GM10847 (cell line): ENCODE data around the gene PER3.

ENCODE experiments used
- POLR2A ChIP-seq: IDR thresholded peaks from 2 replicates; pipeline ENCODE4 v1.6.1; 2011; ENCODE audit not compliant: insufficient read length; ENCODE audit errors: extremely low read depth

Gene PER3

GRCh38 chr1:7809742-7810141 is 25.7 kb downstream of the PER3 start:
- no peak for TF ChIP-seq POLR2A

DNA sequence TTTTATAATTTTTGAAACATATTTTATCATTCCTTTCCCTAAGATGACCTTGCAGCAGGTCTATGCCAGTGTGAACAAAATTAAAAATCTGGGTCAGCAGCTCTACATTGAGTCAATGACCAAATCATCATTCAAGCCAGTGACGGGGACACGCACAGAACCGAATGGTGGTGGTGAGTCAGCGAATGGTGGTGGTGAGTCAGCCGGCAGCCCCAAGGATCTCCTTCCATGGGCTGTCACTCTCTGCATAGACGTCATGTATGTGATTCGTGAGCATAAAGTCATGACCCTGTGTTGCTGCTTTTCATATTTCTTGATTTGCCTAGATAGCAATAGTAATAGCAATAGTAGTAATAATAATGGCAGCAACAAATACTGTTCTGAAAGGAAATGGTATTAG is 26.3 kb downstream of the PER3 start:
- no peak for TF ChIP-seq POLR2A

DNA sequence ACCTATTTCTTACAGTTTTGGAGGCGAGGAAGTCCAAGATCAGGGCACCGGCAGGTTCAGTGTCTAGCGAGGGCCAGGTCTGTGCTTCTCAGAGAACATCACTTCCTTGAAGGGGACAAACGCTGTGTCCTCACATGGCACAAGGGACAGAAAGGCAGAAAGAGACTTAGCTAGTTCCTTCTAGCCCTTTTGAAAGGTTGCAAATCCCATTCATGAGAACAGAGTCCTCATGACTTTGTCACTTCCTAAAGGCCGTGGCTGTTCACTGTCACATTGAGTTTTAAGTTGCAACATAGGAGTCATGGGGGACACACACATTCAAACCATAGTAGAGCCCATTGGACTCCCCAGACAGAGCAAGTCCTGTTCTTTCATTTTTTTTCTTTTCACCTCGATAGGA is 27.4 kb downstream of the PER3 start:
- no peak for TF ChIP-seq POLR2A

DNA sequence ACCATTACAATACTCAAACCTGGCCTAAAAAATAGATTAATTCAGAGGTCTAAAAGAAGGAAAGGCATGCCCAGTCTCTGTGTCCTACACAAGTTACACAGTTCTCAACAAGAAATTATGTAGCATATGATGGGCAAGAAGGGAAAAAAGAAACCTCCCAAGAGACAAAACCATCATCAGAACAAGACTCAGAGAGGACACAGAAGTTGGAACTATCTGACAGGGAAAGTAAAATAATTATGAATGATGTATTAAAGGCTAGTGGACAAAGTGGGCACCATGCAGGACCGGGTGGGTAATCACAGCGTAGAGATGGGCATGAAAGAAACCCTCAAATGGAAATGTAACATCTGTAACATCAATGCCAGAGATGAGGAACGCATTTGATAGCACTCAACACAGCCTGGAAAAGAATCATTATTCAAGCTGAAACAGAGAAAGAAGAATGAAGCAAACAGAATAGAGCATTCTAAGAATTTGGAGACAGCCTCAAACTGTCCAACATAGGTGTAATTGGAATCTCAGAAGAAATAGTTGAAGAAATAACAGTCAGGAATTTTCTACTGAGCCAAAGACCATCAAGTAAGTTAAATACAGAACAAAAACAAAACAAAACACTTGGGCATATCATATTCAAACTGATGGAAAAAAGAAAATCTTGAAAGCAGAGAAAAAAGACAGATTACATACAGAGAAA is 29.7 kb downstream of the PER3 start:
- TF ChIP-seq POLR2A: no peak

DNA sequence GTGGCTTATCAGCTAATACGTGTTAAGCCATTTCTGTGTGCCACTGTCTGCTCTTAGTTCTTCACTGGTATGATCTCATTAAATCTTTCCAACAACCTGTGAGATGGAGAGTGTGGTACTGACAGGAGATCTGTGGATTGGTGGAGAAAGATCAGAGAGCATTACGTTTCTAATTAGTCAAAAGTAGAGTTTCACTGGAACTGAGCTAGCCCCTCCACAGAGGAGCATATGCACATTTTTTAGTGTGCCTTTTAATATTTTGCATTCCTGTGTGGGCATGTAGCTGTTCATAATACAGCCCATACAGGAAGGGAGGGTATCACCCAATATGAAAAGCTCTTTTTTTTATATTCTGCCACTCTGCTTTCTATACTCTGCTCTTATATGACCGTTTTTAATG is 37.2 kb downstream of the PER3 start:
- no peak for TF ChIP-seq POLR2A

GRCh38 chr1:7824701-7825100 is 40.6 kb downstream of the PER3 start:
- TF ChIP-seq POLR2A: no peak

- TF ChIP-seq POLR2A: no peak
These were observed 42.3 kb downstream of the PER3 start for GRCh38 chr1:7826363-7826762.

DNA sequence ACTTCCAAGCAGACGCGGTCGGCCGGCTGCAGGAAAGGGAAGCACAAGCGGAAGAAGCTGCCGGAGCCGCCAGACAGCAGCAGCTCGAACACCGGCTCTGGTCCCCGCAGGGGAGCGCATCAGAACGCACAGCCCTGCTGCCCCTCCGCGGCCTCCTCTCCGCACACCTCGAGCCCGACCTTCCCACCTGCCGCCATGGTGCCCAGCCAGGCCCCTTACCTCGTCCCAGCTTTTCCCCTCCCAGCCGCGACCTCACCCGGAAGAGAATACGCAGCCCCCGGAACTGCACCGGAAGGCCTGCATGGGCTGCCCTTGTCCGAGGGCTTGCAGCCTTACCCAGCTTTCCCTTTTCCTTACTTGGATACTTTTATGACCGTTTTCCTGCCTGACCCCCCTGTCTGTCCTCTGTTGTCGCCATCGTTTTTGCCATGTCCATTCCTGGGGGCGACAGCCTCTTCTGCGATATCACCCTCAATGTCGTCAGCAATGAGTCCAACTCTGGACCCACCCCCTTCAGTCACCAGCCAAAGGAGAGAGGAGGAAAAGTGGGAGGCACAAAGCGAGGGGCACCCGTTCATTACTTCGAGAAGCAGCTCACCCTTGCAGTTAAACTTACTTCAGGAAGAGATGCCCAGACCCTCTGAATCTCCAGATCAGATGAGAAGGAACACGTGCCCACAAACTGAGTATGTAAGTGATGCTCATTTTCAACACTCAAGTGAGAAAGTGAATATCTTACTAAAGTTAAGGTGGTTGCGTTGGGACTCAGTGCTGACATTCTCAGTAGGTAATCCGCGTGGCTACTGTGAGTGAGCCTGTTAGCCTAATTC is 43.2 kb downstream of the PER3 start:
- TF ChIP-seq POLR2A: no peak

DNA sequence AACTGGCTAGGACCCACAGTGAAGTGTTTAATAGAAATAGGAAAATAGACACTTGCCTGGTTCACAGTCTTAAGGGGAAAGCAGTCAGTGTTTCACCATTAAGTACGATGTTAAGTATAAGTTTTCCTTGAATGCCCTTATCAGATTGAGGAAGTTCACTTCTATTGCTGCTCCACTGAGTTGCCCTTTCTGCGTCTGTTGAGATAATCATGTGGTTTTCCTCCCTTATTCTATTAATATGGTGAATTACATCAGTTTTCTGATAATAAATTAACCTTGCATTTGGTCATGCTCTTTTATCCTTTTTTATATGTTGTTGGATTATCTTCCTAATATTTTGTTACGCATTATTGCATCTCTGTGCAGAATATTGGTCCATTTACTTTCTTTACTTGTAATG is 47.4 kb downstream of the PER3 start:
- TF ChIP-seq POLR2A: no peak

GRCh38 chr1:7833035-7833434 is 48.9 kb downstream of the PER3 start:
- TF ChIP-seq POLR2A: no peak

DNA sequence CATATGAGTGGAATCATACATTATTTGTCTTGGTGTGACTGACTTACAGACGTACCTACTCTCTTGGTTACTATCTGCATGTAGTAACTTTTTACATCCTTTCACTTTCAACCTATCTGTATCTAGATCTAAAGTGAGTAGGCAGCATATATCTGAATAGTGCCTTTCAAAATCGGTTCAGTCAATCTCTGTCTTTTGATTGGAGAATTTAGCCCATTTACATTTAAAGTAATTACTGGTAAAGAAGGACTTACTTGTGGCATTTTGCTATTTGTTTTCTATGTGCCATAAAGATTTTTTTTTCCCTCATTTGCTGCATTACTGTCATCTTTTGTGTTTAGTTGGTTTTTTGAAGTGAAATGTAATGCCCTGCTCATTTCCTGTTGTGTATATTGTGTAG is 54.6 kb downstream of the PER3 start:
- TF ChIP-seq POLR2A: no peak

- TF ChIP-seq POLR2A: no peak
These were observed 55.4 kb downstream of the PER3 start for GRCh38 chr1:7839526-7839925.

DNA sequence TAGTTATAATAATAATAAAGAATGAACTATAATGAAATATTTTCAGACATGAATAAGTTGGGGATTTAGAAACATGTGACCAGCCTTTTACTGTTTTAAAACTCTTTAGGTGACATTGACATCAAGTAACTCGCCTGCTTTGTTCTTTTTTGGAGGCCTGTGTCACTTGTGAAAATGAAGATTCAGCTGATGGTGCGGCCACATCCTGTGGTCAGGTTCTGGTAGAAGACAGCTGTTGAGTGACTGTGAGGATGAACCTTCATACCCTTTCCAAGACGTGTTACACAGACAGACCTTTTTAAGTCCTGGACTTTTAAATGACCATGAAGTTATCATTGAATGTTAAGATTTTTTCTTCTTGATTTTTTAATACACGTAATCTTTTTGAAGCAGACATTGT is 58.4 kb downstream of the PER3 start:
- no peak for TF ChIP-seq POLR2A

DNA sequence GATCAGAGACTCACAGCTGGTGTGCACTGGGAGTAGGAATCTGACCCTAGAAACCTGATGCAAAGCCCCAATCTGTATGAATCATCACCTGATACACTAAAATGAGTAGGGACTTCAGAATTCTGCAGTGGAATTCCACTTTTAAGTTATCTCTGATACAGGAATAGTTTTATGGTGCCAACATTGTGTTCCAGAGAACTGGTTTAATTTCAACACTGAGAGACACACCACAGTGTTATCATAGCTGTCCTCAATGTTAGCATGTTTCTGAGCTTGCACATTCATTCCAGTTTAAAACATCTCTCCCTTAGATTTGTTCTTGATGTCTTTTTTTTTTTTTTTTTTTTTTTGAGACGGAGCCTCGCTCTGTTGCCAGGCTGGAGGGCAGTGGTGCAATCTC is 61.7 kb downstream of the PER3 start:
- TF ChIP-seq POLR2A: no peak

DNA sequence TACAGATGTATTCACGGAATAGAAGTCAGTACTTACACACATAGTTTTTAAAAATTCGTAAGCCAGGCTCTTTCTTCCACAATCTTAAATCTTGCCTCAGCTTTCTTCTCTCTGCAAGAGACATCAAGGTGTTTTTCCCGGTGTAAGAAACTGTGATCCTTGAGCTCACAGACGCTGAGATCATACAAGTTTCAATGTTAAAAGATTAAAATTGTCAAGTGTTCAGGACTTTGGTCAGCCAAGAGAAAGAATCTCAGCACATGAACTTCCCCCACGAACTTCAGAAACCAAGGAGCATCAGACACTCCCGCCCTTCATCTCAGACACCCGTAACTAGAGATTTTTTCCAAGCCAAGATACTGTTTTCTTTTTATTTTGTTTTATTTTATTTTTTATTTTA is 62.6 kb downstream of the PER3 start:
- TF ChIP-seq POLR2A: no peak

DNA sequence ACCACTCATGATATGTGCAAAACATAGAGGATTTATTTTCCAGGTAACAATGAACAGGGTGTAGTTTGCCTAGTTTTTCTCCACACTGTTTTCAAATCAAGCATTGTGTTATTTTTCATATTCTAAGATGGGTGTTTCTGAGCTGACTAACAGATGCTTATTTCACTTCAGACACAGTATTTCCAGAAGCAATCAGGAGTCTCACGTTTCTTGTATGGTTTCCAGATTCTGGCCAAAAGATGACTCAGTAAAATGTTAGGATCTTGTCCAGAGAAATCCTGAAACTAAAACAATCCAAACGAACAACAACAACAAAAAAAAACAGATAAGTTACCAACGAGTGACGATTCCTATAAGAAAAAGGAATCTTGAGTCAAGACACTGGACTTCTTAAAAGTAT is 63.5 kb downstream of the PER3 start:
- no peak for TF ChIP-seq POLR2A

GRCh38 chr1:7850786-7851185 is 66.7 kb downstream of the PER3 start:
- no peak for TF ChIP-seq POLR2A
